ENCODE results near the gene RND3. TPM values are rescaled to one million over a fixed set of nuclear protein-coding genes. Genes with fewer than 3 reads are reported as not detected.

Gene RND3
- total RNA-seq = 100 to 1,000 TPM in 1 of 2 donors, 10 to 100 TPM in 1; 27.9 to 119 TPM

- peaks cover 10 to 22% of the 10 kb centered on the region in 2 donors for H3K4me1 ChIP-seq (ENCODE audit: control insufficient read depth in 1 of 2, low read depth in 2 of 2)
- ATAC-seq (ENCODE audit: insufficient number of reproducible peaks, low FRiP score, low read depth) (peak; percentile 95), DNase-seq (ENCODE audit: low spot score) (peak; percentile 93)
- peak within 1 kb of the TSS; percentile 86 for H3K4me3 ChIP-seq
- H3K27ac ChIP-seq = peak within 1 kb of the TSS; percentile 99
- TF ChIP-seq CTCF (IDR thresholded peaks at IDR 0.05) = peak; percentile 83
- H3K36me3 ChIP-seq = no peaks in the 10 kb centered on the region
- H3K27me3 ChIP-seq (replicated peaks; ENCODE audit: insufficient read depth) = no peaks in the 10 kb centered on the region
- H3K9me3 ChIP-seq = no peaks in the 10 kb centered on the region
Observed at GRCh38 chr2:150487537-150488429, at the start of gene RND3. Gene RND3, minus strand, starts transcription at chr2:150487667. Its CDS starts 250 bp downstream, at chr2:150487417.

- no peak overlapping the region for H3K4me3 ChIP-seq
- no peak for DNase-seq (ENCODE audit: low spot score)
- H3K36me3 ChIP-seq = no peaks in the 10 kb centered on the region
- H3K4me1 ChIP-seq (ENCODE audit: control insufficient read depth in 1 of 2, low read depth in 2 of 2) = peaks cover 0 to 8% of the 10 kb centered on the region in 2 donors
- TF ChIP-seq CTCF (IDR thresholded peaks at IDR 0.05) = no peak
- no peaks in the 10 kb centered on the region for H3K27me3 ChIP-seq (replicated peaks; ENCODE audit: insufficient read depth)
- no peak overlapping the region for H3K27ac ChIP-seq
- no peak for ATAC-seq (ENCODE audit: insufficient number of reproducible peaks, low FRiP score, low read depth)
- no peaks in the 10 kb centered on the region for H3K9me3 ChIP-seq
Observed at GRCh38 chr2:150535176-150535575, 47.7 kb upstream of the RND3 start.

- H3K36me3 ChIP-seq = no peaks in the 10 kb centered on the region
- H3K4me1 ChIP-seq (ENCODE audit: control insufficient read depth in 1 of 2, low read depth in 2 of 2) = no peaks in the 10 kb centered on the region
- TF ChIP-seq CTCF (IDR thresholded peaks at IDR 0.05) = no peak
- no peak overlapping the region for H3K27ac ChIP-seq
- DNase-seq (ENCODE audit: low spot score) (no peak), ATAC-seq (ENCODE audit: insufficient number of reproducible peaks, low FRiP score, low read depth) (no peak)
- no peaks in the 10 kb centered on the region for H3K27me3 ChIP-seq (replicated peaks; ENCODE audit: insufficient read depth)
- no peak overlapping the region for H3K4me3 ChIP-seq
- H3K9me3 ChIP-seq = no peaks in the 10 kb centered on the region
Observed at GRCh38 chr2:150532879-150533278, 45.4 kb upstream of the RND3 start.

GRCh38 chr2:150532020-150532419 is 44.6 kb upstream of the RND3 start:
- H3K27ac ChIP-seq = no peak overlapping the region
- ATAC-seq (ENCODE audit: insufficient number of reproducible peaks, low FRiP score, low read depth) (no peak), DNase-seq (ENCODE audit: low spot score) (no peak)
- no peaks in the 10 kb centered on the region for H3K4me1 ChIP-seq (ENCODE audit: control insufficient read depth in 1 of 2, low read depth in 2 of 2)
- H3K4me3 ChIP-seq = no peak overlapping the region
- no peaks in the 10 kb centered on the region for H3K27me3 ChIP-seq (replicated peaks; ENCODE audit: insufficient read depth)
- no peaks in the 10 kb centered on the region for H3K36me3 ChIP-seq
- no peak for TF ChIP-seq CTCF (IDR thresholded peaks at IDR 0.05)
- H3K9me3 ChIP-seq = no peaks in the 10 kb centered on the region

GRCh38 chr2:150531591-150531990 is 44.1 kb upstream of the RND3 start:
- Histone ChIP-seq H3K27me3 (replicated peaks; ENCODE audit: insufficient read depth) (no peaks in the 10 kb centered on the region), H3K27ac (no peak overlapping the region), H3K9me3 (no peaks in the 10 kb centered on the region), H3K36me3 (no peaks in the 10 kb centered on the region), H3K4me3 (no peak overlapping the region), H3K4me1 (ENCODE audit: control insufficient read depth in 1 of 2, low read depth in 2 of 2) (no peaks in the 10 kb centered on the region)
- DNase-seq (ENCODE audit: low spot score) (no peak), ATAC-seq (ENCODE audit: insufficient number of reproducible peaks, low FRiP score, low read depth) (no peak)
- no peak for TF ChIP-seq CTCF (IDR thresholded peaks at IDR 0.05)
